Testis (tissue), 2 donors: Measurements from ENCODE around the gene SCFD2.

ENCODE experiments used
- POLR2A ChIP-seq: fragments of 450-650 bp; IDR thresholded peaks from one replicate; pipeline ENCODE4 v1.6.1; 2017; ENCODE audit warnings: antibody characterized with exemption, mild to moderate bottlenecking, moderate library complexity
- TF ChIP-seq, protein P1 (sequence below), 3 experiments: fragments of 450-650 bp in 2 of 3; fragments of 200-600 bp in 1 of 3; sonication (generic) in 1 of 3; IDR thresholded peaks; one replicate each; pipeline ENCODE4 v1.5.1; 2016 to 2019; ENCODE audit warnings: antibody characterized with exemption in 3 of 3, mild to moderate bottlenecking in 2 of 3, moderate library complexity in 1 of 3

DNA sequence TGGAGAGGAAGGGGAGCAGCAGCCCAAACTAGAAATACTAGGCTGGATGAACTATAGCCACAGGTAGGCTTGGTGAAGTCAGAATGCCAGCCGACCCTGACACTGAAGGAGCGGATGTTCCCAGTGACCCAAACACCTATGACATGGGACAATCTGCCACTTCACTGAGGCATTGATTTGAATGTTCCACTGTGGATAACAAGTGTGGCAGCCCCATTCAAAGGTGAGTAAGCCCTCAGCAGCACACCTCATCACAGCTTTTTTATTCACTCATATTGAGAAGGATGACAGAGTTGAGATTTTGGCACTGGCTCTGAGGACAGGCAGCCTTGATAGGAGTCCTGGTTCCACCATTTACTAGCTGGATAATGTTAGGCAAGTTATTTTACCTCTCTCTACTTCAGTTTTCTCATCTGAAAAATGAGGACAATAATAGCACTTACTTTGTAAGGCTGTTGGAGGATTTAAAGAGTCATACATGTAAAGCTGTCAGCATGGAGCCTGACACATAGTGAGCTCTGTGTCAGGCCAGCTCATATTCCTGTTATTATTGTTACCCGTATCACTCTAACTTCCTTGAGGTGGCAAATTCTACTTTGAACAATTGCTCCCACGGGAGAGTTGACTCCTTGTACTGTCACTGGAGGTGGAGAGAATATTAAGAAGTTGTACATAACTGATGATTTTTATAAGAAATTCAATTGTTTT, 389.2 kb downstream of the SCFD2 start:
- TF ChIP-seq, protein P1, sequence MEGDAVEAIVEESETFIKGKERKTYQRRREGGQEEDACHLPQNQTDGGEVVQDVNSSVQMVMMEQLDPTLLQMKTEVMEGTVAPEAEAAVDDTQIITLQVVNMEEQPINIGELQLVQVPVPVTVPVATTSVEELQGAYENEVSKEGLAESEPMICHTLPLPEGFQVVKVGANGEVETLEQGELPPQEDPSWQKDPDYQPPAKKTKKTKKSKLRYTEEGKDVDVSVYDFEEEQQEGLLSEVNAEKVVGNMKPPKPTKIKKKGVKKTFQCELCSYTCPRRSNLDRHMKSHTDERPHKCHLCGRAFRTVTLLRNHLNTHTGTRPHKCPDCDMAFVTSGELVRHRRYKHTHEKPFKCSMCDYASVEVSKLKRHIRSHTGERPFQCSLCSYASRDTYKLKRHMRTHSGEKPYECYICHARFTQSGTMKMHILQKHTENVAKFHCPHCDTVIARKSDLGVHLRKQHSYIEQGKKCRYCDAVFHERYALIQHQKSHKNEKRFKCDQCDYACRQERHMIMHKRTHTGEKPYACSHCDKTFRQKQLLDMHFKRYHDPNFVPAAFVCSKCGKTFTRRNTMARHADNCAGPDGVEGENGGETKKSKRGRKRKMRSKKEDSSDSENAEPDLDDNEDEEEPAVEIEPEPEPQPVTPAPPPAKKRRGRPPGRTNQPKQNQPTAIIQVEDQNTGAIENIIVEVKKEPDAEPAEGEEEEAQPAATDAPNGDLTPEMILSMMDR (IDR thresholded peaks at IDR 0.05), result no peak
- TF ChIP-seq POLR2A, result no peak
